Measurements from ENCODE around the gene HS3ST5.
"Not testable (repeated sequence)": the region's sequence is repeated elsewhere in the genome, so short reads cannot be mapped to it uniquely, and the experiment has no call there.

Gene HS3ST5

GRCh38 chr6:114334237-114334636 is 8.6 kb downstream of the HS3ST5 start:
- TF ChIP-seq CTCF (IDR thresholded peaks at IDR 0.05) = no peak
- no peak overlapping the region for H3K27ac ChIP-seq
- no peaks in the 10 kb centered on the region for H3K9me3 ChIP-seq
- no peak overlapping the region for H3K4me3 ChIP-seq (ENCODE audit: low read depth in 1 of 2, low read length in 1 of 2)
- no peaks in the 10 kb centered on the region for H3K27me3 ChIP-seq
- no peaks in the 10 kb centered on the region for H3K36me3 ChIP-seq
- peaks cover 0 to 16% of the 10 kb centered on the region in 2 experiments for H3K4me1 ChIP-seq (ENCODE audit: control insufficient read depth in 1 of 2, insufficient read depth in 1 of 2, low read depth in 1 of 2, low read length in 1 of 2)

GRCh38 chr6:114327074-114327473 is 15.7 kb downstream of the HS3ST5 start:
- H3K36me3 ChIP-seq = no peaks in the 10 kb centered on the region
- H3K27ac ChIP-seq = no peak overlapping the region
- H3K9me3 ChIP-seq = no peaks in the 10 kb centered on the region
- H3K4me3 ChIP-seq (ENCODE audit: low read depth in 1 of 2, low read length in 1 of 2) = no peak overlapping the region
- no peaks in the 10 kb centered on the region for H3K27me3 ChIP-seq
- TF ChIP-seq CTCF (IDR thresholded peaks at IDR 0.05) = no peak
- H3K4me1 ChIP-seq (ENCODE audit: control insufficient read depth in 1 of 2, insufficient read depth in 1 of 2, low read depth in 1 of 2, low read length in 1 of 2) = no peaks in the 10 kb centered on the region

- no peak overlapping the region for H3K27ac ChIP-seq
- no peaks in the 10 kb centered on the region for H3K9me3 ChIP-seq
- no peak for TF ChIP-seq CTCF (IDR thresholded peaks at IDR 0.05)
- H3K36me3 ChIP-seq = no peaks in the 10 kb centered on the region
- H3K4me3 ChIP-seq (ENCODE audit: low read depth in 1 of 2, low read length in 1 of 2) = no peak overlapping the region
- H3K27me3 ChIP-seq = no peaks in the 10 kb centered on the region
- no peaks in the 10 kb centered on the region for H3K4me1 ChIP-seq (ENCODE audit: control insufficient read depth in 1 of 2, insufficient read depth in 1 of 2, low read depth in 1 of 2, low read length in 1 of 2)
Observed at GRCh38 chr6:114323784-114324183, 19.0 kb downstream of the HS3ST5 start.

- H3K36me3 ChIP-seq = no peaks in the 10 kb centered on the region
- H3K27ac ChIP-seq = no peak overlapping the region
- H3K27me3 ChIP-seq = no peaks in the 10 kb centered on the region
- H3K4me1 ChIP-seq (ENCODE audit: control insufficient read depth in 1 of 2, insufficient read depth in 1 of 2, low read depth in 1 of 2, low read length in 1 of 2) = no peaks in the 10 kb centered on the region
- TF ChIP-seq CTCF (IDR thresholded peaks at IDR 0.05) = no peak
- H3K9me3 ChIP-seq = no peaks in the 10 kb centered on the region
- H3K4me3 ChIP-seq (ENCODE audit: low read depth in 1 of 2, low read length in 1 of 2) = no peak overlapping the region
Observed at GRCh38 chr6:114319749-114320148, 23.1 kb downstream of the HS3ST5 start.

GRCh38 chr6:114315831-114316595 is 26.8 kb downstream of the HS3ST5 start:
- Histone ChIP-seq H3K27ac (no peak overlapping the region), H3K9me3 (no peaks in the 10 kb centered on the region)
- no peak for TF ChIP-seq CTCF (IDR thresholded peaks at IDR 0.05)

GRCh38 chr6:114313816-114314215 is 29.0 kb downstream of the HS3ST5 start:
- not testable (repeated sequence) for H3K4me1 ChIP-seq (ENCODE audit: control insufficient read depth in 1 of 2, insufficient read depth in 1 of 2, low read depth in 1 of 2, low read length in 1 of 2); H3K27ac ChIP-seq; H3K27me3 ChIP-seq; H3K36me3 ChIP-seq; H3K9me3 ChIP-seq; H3K4me3 ChIP-seq (ENCODE audit: low read depth in 1 of 2, low read length in 1 of 2)

More at GRCh38 chr6:114315831-114316595, 26.8 kb downstream of the HS3ST5 start:
- H3K36me3 ChIP-seq = no peaks in the 10 kb centered on the region
- no peaks in the 10 kb centered on the region for H3K4me1 ChIP-seq (ENCODE audit: control insufficient read depth in 1 of 2, insufficient read depth in 1 of 2, low read depth in 1 of 2, low read length in 1 of 2)
- H3K27me3 ChIP-seq = no peaks in the 10 kb centered on the region
- no peak overlapping the region for H3K4me3 ChIP-seq (ENCODE audit: low read depth in 1 of 2, low read length in 1 of 2)
